GM12878 (cell line): ENCODE results near the gene ZNF827. TPM values are rescaled to one million over a fixed set of nuclear protein-coding genes. Genes with fewer than 3 reads are reported as not detected.

ENCODE experiments used
- ATAC-seq: fragments of 200-7000 bp; cut with Tn5 transposase; 3 replicates; pipeline ENCODE4 v1.9.1; 2020; ENCODE audit warnings: mild to moderate bottlenecking, moderate library complexity
- BruUV-seq: library from RNA; stranded (reverse); fragments of 400-500 nt; replicated peaks from 2 replicates; lab custom pipeline; 2021; lab: Mats Ljungman, UMichigan
- CTCF ChIA-PET: fragments of 300-600 bp; sonication (Branson Sonifier 250); formaldehyde crosslinking; extraction: SDS; loops from one replicate; lab custom pipeline; 2021; ENCODE audit warnings: inconsistent platforms; lab: Yijun Ruan, JAX
- POLR2A ChIA-PET: fragments of 350-600 bp; formaldehyde crosslinking; extraction: SDS; loops from one replicate; lab custom pipeline; 2021; ENCODE audit warnings: inconsistent platforms; lab: Charles Lee
- RAD21 ChIA-PET: fragments of 300-600 bp; sonication (Branson Sonifier 250); formaldehyde crosslinking; loops from one replicate; lab custom pipeline; 2023; ENCODE audit warnings: antibody characterized with exemption; ENCODE audit not compliant: unreplicated experiment; lab: Charles Lee
- SMC1A ChIA-PET: fragments of 300-600 bp; sonication (Branson Sonifier 250); formaldehyde crosslinking; loops from one replicate; lab custom pipeline; 2023; ENCODE audit not compliant: unreplicated experiment, uncharacterized antibody; lab: Charles Lee
- DNase-seq: peaks from one replicate; pipeline ENCODE4 v3.0.0-alpha.2; 2011; ENCODE audit warnings: low read depth, low spot score
- FAIRE-seq: peaks from 3 replicates; lab custom pipeline; 2011; peaks lifted over from hg19 to GRCh38; lab: Jason Lieb, UNC
- H2AFZ ChIP-seq: 2 replicates; pipeline ENCODE4 v1.6.0; 2011; ENCODE audit warnings: low read depth, low read length, control low read depth; ENCODE audit not compliant: control insufficient read depth
- H3K27ac ChIP-seq: 2 replicates; pipeline ENCODE4 v1.5.1; 2011; ENCODE audit warnings: control low read depth; ENCODE audit not compliant: control insufficient read depth, insufficient read depth
- H3K27me3 ChIP-seq, 2 experiments: replicated peaks in 1 of 2; 2 replicates each; pipeline versions ENCODE4 v1.6.0 to v1.6.1; 2011; ENCODE audit warnings: low read length in 1 of 2; ENCODE audit not compliant: control insufficient read depth in 2 of 2, insufficient read depth in 2 of 2
- H3K36me3 ChIP-seq, 2 experiments: 2 replicates each; pipeline ENCODE4 v1.5.1; 2011; ENCODE audit warnings: low read length in 1 of 2; ENCODE audit not compliant: control insufficient read depth in 2 of 2, insufficient read depth in 2 of 2
- H3K4me1 ChIP-seq: 2 replicates; pipeline ENCODE4 v1.6.1; 2011; ENCODE audit warnings: mild to moderate bottlenecking, low read length, moderate library complexity, mixed read lengths; ENCODE audit not compliant: control insufficient read depth, insufficient read depth
- H3K4me2 ChIP-seq: 2 replicates; pipeline ENCODE4 v1.6.0; 2011; ENCODE audit warnings: control low read depth; ENCODE audit not compliant: control insufficient read depth, insufficient read depth
- H3K4me3 ChIP-seq: fragments of 200-600 bp; sonication (generic); 2 replicates; pipeline ENCODE4 v1.5.1; 2016
- H3K79me2 ChIP-seq: 2 replicates; pipeline ENCODE4 v1.6.0; 2011; ENCODE audit warnings: low read length; ENCODE audit not compliant: control insufficient read depth, insufficient read depth
- H3K9ac ChIP-seq: 2 replicates; pipeline ENCODE4 v1.8.0; 2011; ENCODE audit warnings: low read length, control low read depth, mixed read lengths; ENCODE audit not compliant: control insufficient read depth, insufficient read depth
- H3K9me3 ChIP-seq: replicated peaks from 3 replicates; pipeline ENCODE4 v1.5.1; 2011; ENCODE audit warnings: mild to moderate bottlenecking, low read length; ENCODE audit not compliant: control insufficient read depth, insufficient read depth
- H4K20me1 ChIP-seq: 2 replicates; pipeline ENCODE4 v1.6.0; 2011; ENCODE audit not compliant: control insufficient read depth, insufficient read depth
- BHLHE40 ChIP-seq, 2 experiments: fragments of 450-650 bp in 1 of 2; IDR thresholded peaks; 2 replicates each; pipeline ENCODE4 v1.6.1; 2011 to 2017; ENCODE audit warnings: low read depth in 2 of 2, borderline replicate concordance in 1 of 2, improper control_type of control experiment in 1 of 2, low read length in 1 of 2, mild to moderate bottlenecking in 1 of 2
- GATAD2B ChIP-seq: fragments of 450-650 bp; conservative IDR thresholded peaks from 2 replicates; pipeline ENCODE4 v1.6.1; 2017; ENCODE audit warnings: low read depth, mild to moderate bottlenecking, moderate library complexity
- HDAC2 ChIP-seq: fragments of 200-600 bp; sonication (generic); IDR thresholded peaks from 2 replicates; pipeline ENCODE4 v1.6.1; 2017
- MTA3 ChIP-seq: IDR thresholded peaks from 2 replicates; pipeline ENCODE4 v1.6.1; 2012; ENCODE audit warnings: low read length, inconsistent platforms, borderline replicate concordance
- MXI1 ChIP-seq: fragments of 150-350 bp; IDR thresholded peaks from 2 replicates; pipeline ENCODE4 v1.6.1; 2011; ENCODE audit warnings: low read depth, mild to moderate bottlenecking, inconsistent platforms, low read length, improper control_type of control experiment
- RB1 ChIP-seq: fragments of 450-650 bp; formaldehyde crosslinking; IDR thresholded peaks from 2 replicates; pipeline ENCODE4 v1.6.1; 2017; ENCODE audit warnings: mild to moderate bottlenecking, borderline replicate concordance
- SMAD5 ChIP-seq: IDR thresholded peaks from 2 replicates; pipeline ENCODE4 v1.6.1; 2016; ENCODE audit warnings: antibody characterized with exemption, low read depth
- SUZ12 ChIP-seq: fragments of 200-600 bp; sonication (generic); IDR thresholded peaks from one replicate; pipeline ENCODE4 v1.6.1; 2018; ENCODE audit warnings: antibody characterized with exemption, mild to moderate bottlenecking; ENCODE audit not compliant: unreplicated experiment
- ZNF622 ChIP-seq: fragments of 450-650 bp; IDR thresholded peaks from 2 replicates; pipeline ENCODE4 v1.6.1; 2017; ENCODE audit warnings: mild to moderate bottlenecking, inconsistent platforms
- WGBS: methylation state at CpG from one replicate; pipeline ENCODE4 v1.1.6; 2016; ENCODE audit warnings: low lambda C conversion rate; ENCODE audit not compliant: insufficient replicate concordance, insufficient coverage; ENCODE audit errors: missing lambda C conversion rate; 5-methylcytosine and 5-hydroxymethylcytosine counted together
- in situ Hi-C: fragments of 300-500 bp; cut with MboI; formaldehyde crosslinking; loops from 9 replicates; pipeline ENCODE4 v1.14.3; 2018; ENCODE audit warnings: mixed read lengths
- intact Hi-C: fragments of 100-400 bp; cut with micrococcal nuclease; formaldehyde crosslinking; loops from one replicate; pipeline ENCODE4 v1.14.2; 2022; ENCODE audit not compliant: unreplicated experiment
- polyA plus RNA-seq, 11 experiments: library from polyadenylated mRNA; depleted of rRNA in 4 of 11; unstranded in 6 of 11; stranded (reverse) in 5 of 11; fragments of >200 nt; fragmentation: Nextera tagmentation in 4 of 11; fragmentation: Illumina TruSeq in 1 of 11; extraction: Ambion mirVana in 4 of 11; extraction: Trizol in 1 of 11; gene quantifications; 1 replicate in 1 of 11; 2 replicates in 10 of 11; pipeline versions ENCODE4 v1.2.1 to v1.2.3, GENCODE V29; 2011 to 2016; ENCODE audit warnings: inconsistent platforms in 2 of 11, missing spikeins in 2 of 11, low read depth in 1 of 11
- total RNA-seq, 4 experiments: library from RNA; depleted of rRNA in 3 of 4; stranded (reverse); fragments of >200 nt in 3 of 4; fragmentation: Illumina TruSeq in 1 of 4; extraction: Trizol in 1 of 4; gene quantifications; 2 replicates each; pipeline versions ENCODE4 v1.2.1 to v1.2.3, GENCODE V29; 2013 to 2021
- TF ChIP-seq, protein P1 (sequence below): IDR thresholded peaks from 2 replicates; pipeline ENCODE4 v1.6.1; 2011; ENCODE audit warnings: low read depth, mild to moderate bottlenecking, low read length, moderate library complexity, borderline replicate concordance; ENCODE audit errors: extremely low read depth
- TF ChIP-seq, protein P2 (sequence below): IDR thresholded peaks from 2 replicates; pipeline ENCODE4 v1.6.1; 2011; ENCODE audit warnings: low read depth, low read length, improper control_type of control experiment, borderline replicate concordance
- TF ChIP-seq, protein P3 (sequence below): fragments of 450-650 bp; formaldehyde crosslinking; IDR thresholded peaks from 2 replicates; pipeline ENCODE4 v1.5.0; 2022; ENCODE audit warnings: mild to moderate bottlenecking, missing genetic modification characterization
- TF ChIP-seq, protein P4 (sequence below): fragments of 450-650 bp; IDR thresholded peaks from 2 replicates; pipeline ENCODE4 v1.6.1; 2018; ENCODE audit warnings: mild to moderate bottlenecking, low read depth, moderate library complexity; ENCODE audit not compliant: partially characterized antibody
- TF ChIP-seq, protein P5 (sequence below): fragments of 150-350 bp; IDR thresholded peaks from 2 replicates; pipeline ENCODE4 v1.6.1; 2014; ENCODE audit warnings: mild to moderate bottlenecking, low read depth, low read length

ZNF827 gene
- total and polyA plus RNA-seq, 10 of the 15 experiments (the other 5 are each of a cell fraction or from before 2014, with no cell fraction given): 3.8 to 31.5 (median 13.6) TPM

DNA sequence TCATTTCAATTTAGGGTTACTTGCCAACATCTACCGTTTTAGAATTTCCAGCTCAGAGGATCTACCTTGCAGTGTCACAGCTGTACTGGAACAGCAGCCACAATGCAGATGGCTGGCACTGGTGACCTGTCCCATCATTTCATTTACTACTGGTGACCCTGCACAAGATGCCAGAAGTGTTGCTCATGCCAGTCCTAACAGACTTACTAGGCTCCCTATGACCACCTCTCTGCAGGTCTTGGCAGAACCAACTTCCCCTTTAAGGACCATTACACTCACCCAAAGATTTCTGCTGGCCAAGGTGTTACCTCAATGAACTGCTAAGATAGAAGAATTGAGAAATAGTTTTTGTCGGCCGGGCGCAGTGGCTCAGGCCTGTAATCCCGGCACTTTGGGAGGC is 151.8 kb downstream of the ZNF827 start (continued):
- TF ChIP-seq, protein P1, sequence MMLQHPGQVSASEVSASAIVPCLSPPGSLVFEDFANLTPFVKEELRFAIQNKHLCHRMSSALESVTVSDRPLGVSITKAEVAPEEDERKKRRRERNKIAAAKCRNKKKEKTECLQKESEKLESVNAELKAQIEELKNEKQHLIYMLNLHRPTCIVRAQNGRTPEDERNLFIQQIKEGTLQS: no peak

DNA sequence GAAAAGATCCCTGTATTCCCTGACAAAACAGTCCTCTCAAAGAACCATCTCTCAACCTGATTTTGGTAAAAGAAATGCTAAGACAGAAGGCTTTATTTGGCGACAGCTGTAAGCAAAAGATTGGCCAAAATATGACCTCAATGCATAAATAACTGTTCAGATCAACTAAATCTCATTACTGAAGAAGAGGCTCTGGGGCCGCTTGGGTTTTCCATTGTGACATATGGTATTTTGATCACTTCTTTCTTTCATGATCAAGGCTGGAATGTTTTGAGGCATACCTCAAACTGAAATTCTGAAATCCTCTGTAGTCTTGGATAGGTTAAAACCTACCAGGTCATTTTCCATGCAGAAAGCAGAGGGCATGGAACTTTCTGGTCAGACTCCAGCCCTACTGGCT is 152.4 kb downstream of the ZNF827 start:
- Histone ChIP-seq H3K79me2 (no peaks in the 10 kb centered on the region), H3K4me2 (no peak overlapping the region), H2AFZ (no peak overlapping the region), H4K20me1 (no peaks in the 10 kb centered on the region), H3K9me3 (peaks cover 6% of the 10 kb centered on the region; the same call in 2 of the 3 replicates), H3K36me3 (peaks cover 2 to 18% of the 10 kb centered on the region in 2 experiments; a peak in 3 of 4 replicates), H3K4me3 (no peak overlapping the region), H3K4me1 (no peaks in the 10 kb centered on the region), H3K27me3 (no peaks in the 10 kb centered on the region), H3K27ac (no peak overlapping the region), H3K9ac (no peak overlapping the region)
- DNase-seq (no peak), FAIRE-seq (no peak), ATAC-seq (no peak)
- CTCF ChIA-PET: interaction anchor here (0.9 kb wide), 1 partner anchor 11 kb away, joined by 3 read pairs; no protein-coding TSS in a partner anchor
- WGBS: 98% methylated on average over 2 of the region's 2 CpGs
- in situ Hi-C loops (no loop called here), intact Hi-C loops (no loop called here)
- SMC1A ChIA-PET: no interaction called here
- RAD21 ChIA-PET: no interaction called here
- POLR2A ChIA-PET: interaction anchor here (0.6 kb wide), 1 partner anchor 10 kb away, joined by 8 read pairs; no protein-coding TSS in a partner anchor
- no TSS peak for BruUV-seq
- TF ChIP-seq SUZ12 (no peak), GATAD2B (no peak), MTA3 (no peak), SMAD5 (no peak), RB1 (no peak), ZNF622 (no peak), HDAC2 (no peak), MXI1 (no peak), BHLHE40 (IDR thresholded peaks at IDR 0.05; ENCODE audit: borderline replicate concordance in 1 of 2, low read depth in 2 of 2, low read length in 1 of 2) (no peak)
- TF ChIP-seq, protein P2, sequence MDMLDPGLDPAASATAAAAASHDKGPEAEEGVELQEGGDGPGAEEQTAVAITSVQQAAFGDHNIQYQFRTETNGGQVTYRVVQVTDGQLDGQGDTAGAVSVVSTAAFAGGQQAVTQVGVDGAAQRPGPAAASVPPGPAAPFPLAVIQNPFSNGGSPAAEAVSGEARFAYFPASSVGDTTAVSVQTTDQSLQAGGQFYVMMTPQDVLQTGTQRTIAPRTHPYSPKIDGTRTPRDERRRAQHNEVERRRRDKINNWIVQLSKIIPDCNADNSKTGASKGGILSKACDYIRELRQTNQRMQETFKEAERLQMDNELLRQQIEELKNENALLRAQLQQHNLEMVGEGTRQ: no peak
- TF ChIP-seq, protein P3, sequence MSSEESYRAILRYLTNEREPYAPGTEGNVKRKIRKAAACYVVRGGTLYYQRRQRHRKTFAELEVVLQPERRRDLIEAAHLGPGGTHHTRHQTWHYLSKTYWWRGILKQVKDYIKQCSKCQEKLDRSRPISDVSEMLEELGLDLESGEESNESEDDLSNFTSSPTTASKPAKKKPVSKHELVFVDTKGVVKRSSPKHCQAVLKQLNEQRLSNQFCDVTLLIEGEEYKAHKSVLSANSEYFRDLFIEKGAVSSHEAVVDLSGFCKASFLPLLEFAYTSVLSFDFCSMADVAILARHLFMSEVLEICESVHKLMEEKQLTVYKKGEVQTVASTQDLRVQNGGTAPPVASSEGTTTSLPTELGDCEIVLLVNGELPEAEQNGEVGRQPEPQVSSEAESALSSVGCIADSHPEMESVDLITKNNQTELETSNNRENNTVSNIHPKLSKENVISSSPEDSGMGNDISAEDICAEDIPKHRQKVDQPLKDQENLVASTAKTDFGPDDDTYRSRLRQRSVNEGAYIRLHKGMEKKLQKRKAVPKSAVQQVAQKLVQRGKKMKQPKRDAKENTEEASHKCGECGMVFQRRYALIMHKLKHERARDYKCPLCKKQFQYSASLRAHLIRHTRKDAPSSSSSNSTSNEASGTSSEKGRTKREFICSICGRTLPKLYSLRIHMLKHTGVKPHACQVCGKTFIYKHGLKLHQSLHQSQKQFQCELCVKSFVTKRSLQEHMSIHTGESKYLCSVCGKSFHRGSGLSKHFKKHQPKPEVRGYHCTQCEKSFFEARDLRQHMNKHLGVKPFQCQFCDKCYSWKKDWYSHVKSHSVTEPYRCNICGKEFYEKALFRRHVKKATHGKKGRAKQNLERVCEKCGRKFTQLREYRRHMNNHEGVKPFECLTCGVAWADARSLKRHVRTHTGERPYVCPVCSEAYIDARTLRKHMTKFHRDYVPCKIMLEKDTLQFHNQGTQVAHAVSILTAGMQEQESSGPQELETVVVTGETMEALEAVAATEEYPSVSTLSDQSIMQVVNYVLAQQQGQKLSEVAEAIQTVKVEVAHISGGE: no peak
- TF ChIP-seq, protein P4, sequence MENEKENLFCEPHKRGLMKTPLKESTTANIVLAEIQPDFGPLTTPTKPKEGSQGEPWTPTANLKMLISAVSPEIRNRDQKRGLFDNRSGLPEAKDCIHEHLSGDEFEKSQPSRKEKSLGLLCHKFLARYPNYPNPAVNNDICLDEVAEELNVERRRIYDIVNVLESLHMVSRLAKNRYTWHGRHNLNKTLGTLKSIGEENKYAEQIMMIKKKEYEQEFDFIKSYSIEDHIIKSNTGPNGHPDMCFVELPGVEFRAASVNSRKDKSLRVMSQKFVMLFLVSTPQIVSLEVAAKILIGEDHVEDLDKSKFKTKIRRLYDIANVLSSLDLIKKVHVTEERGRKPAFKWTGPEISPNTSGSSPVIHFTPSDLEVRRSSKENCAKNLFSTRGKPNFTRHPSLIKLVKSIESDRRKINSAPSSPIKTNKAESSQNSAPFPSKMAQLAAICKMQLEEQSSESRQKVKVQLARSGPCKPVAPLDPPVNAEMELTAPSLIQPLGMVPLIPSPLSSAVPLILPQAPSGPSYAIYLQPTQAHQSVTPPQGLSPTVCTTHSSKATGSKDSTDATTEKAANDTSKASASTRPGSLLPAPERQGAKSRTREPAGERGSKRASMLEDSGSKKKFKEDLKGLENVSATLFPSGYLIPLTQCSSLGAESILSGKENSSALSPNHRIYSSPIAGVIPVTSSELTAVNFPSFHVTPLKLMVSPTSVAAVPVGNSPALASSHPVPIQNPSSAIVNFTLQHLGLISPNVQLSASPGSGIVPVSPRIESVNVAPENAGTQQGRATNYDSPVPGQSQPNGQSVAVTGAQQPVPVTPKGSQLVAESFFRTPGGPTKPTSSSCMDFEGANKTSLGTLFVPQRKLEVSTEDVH: no peak
- TF ChIP-seq, protein P5, sequence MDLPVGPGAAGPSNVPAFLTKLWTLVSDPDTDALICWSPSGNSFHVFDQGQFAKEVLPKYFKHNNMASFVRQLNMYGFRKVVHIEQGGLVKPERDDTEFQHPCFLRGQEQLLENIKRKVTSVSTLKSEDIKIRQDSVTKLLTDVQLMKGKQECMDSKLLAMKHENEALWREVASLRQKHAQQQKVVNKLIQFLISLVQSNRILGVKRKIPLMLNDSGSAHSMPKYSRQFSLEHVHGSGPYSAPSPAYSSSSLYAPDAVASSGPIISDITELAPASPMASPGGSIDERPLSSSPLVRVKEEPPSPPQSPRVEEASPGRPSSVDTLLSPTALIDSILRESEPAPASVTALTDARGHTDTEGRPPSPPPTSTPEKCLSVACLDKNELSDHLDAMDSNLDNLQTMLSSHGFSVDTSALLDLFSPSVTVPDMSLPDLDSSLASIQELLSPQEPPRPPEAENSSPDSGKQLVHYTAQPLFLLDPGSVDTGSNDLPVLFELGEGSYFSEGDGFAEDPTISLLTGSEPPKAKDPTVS: no peak
